B cell (primary cell): ENCODE measurements around the gene HOXA3.

Experiments
- EZH2 ChIP-seq: IDR thresholded peaks from 2 replicates; pipeline ENCODE4 v1.6.1; 2012; ENCODE audit warnings: borderline replicate concordance, low read depth, mild to moderate bottlenecking, moderate library complexity, low read length; ENCODE audit not compliant: insufficient read depth, poor library complexity, severe bottlenecking
- TF ChIP-seq, protein P1 (sequence below): fragments of 200-600 bp; IDR thresholded peaks from one replicate; pipeline ENCODE4 v1.8.0; 2022; ENCODE audit warnings: antibody characterized with exemption, mild to moderate bottlenecking

- TF ChIP-seq, protein P1, sequence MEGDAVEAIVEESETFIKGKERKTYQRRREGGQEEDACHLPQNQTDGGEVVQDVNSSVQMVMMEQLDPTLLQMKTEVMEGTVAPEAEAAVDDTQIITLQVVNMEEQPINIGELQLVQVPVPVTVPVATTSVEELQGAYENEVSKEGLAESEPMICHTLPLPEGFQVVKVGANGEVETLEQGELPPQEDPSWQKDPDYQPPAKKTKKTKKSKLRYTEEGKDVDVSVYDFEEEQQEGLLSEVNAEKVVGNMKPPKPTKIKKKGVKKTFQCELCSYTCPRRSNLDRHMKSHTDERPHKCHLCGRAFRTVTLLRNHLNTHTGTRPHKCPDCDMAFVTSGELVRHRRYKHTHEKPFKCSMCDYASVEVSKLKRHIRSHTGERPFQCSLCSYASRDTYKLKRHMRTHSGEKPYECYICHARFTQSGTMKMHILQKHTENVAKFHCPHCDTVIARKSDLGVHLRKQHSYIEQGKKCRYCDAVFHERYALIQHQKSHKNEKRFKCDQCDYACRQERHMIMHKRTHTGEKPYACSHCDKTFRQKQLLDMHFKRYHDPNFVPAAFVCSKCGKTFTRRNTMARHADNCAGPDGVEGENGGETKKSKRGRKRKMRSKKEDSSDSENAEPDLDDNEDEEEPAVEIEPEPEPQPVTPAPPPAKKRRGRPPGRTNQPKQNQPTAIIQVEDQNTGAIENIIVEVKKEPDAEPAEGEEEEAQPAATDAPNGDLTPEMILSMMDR: no peak
- no peak for TF ChIP-seq EZH2
Observed at GRCh38 chr7:27066148-27066547, 86.2 kb downstream of the HOXA3 start.
